CD14-positive monocyte (primary cell): ENCODE data around the gene PCDHA8. TPM values are rescaled to one million over a fixed set of nuclear protein-coding genes. Genes with fewer than 3 reads are reported as not detected.
A peak's percentile ranks its signal among the peaks of the same experiment; 100 is the strongest.

Source experiments
- DNase-seq, 3 donors: peaks; one replicate each; pipeline ENCODE4 v3.0.0-alpha.2; 2011 to 2022
- H2AFZ ChIP-seq: 2 replicates; pipeline ENCODE4 v1.6.0; 2012; ENCODE audit warnings: mild to moderate bottlenecking, low read depth, low read length, inconsistent platforms; ENCODE audit not compliant: insufficient read depth, poor library complexity, severe bottlenecking
- H3K27ac ChIP-seq, 2 donors: 1 replicate in 1 of 2; 2 replicates in 1 of 2; pipeline ENCODE4 v1.5.1; 2012 to 2013; ENCODE audit warnings: low read length in 2 of 2, control low read depth in 1 of 2, inconsistent platforms in 1 of 2, low read depth in 1 of 2, mild to moderate bottlenecking in 1 of 2
- H3K27me3 ChIP-seq, 2 donors: one replicate each; pipeline versions ENCODE4 v1.6.0 to v1.6.1; 2011 to 2013; ENCODE audit warnings: low read length in 2 of 2; ENCODE audit not compliant: control insufficient read depth in 2 of 2, insufficient read depth in 2 of 2
- H3K36me3 ChIP-seq, 2 donors: replicated peaks in 1 of 2; 1 replicate in 1 of 2; 2 replicates in 1 of 2; pipeline versions ENCODE4 v1.5.1 to v1.6.1; 2012 to 2013; ENCODE audit warnings: low read length in 2 of 2, control low read depth in 1 of 2, inconsistent platforms in 1 of 2, mild to moderate bottlenecking in 1 of 2; ENCODE audit not compliant: insufficient read depth in 2 of 2, control insufficient read depth in 1 of 2
- H3K4me1 ChIP-seq, 2 donors: 1 replicate in 1 of 2; 2 replicates in 1 of 2; pipeline versions ENCODE4 v1.5.1 to v1.6.1; 2012 to 2013; ENCODE audit warnings: low read length in 2 of 2, control low read depth in 1 of 2, inconsistent platforms in 1 of 2, mild to moderate bottlenecking in 1 of 2, moderate library complexity in 1 of 2; ENCODE audit not compliant: insufficient read depth in 2 of 2, control insufficient read depth in 1 of 2
- H3K4me2 ChIP-seq: replicated peaks from 2 replicates; pipeline ENCODE3; 2012; ENCODE audit warnings: low read length, moderate library complexity, mild to moderate bottlenecking; ENCODE audit not compliant: poor library complexity, severe bottlenecking; ENCODE audit errors: extremely low read depth
- H3K4me3 ChIP-seq, 3 experiments: fragments of 200-600 bp in 1 of 3; sonication (generic) in 1 of 3; replicated peaks in 1 of 3; 1 replicate in 2 of 3; 2 replicates in 1 of 3; pipeline ENCODE4 v1.5.1; 2011 to 2013; ENCODE audit warnings: low read length in 3 of 3, mild to moderate bottlenecking in 3 of 3, control low read depth in 2 of 3, low read depth in 2 of 3, inconsistent platforms in 1 of 3, moderate library complexity in 1 of 3
- H3K79me2 ChIP-seq: 2 replicates; pipeline ENCODE4 v1.6.0; 2012; ENCODE audit warnings: mild to moderate bottlenecking, control low read depth, inconsistent platforms, low read length, moderate library complexity; ENCODE audit not compliant: insufficient read depth
- H3K9ac ChIP-seq: 2 replicates; pipeline ENCODE4 v1.6.0; 2017; ENCODE audit warnings: low read length, mild to moderate bottlenecking; ENCODE audit not compliant: insufficient read depth, poor library complexity, severe bottlenecking
- H3K9me3 ChIP-seq, 2 donors: replicated peaks in 1 of 2; 1 replicate in 1 of 2; 2 replicates in 1 of 2; pipeline versions ENCODE4 v1.5.1 to v1.6.1; 2012 to 2013; ENCODE audit warnings: low read length in 2 of 2, control low read depth in 1 of 2; ENCODE audit not compliant: control insufficient read depth in 1 of 2, insufficient read depth in 1 of 2
- H4K20me1 ChIP-seq: 2 replicates; pipeline ENCODE4 v1.6.0; 2012; ENCODE audit warnings: mild to moderate bottlenecking, low read length, control low read depth, moderate library complexity; ENCODE audit not compliant: insufficient read depth
- H3K27ac Mint-ChIP-seq, 7 donors: one replicate each; pipeline ENCODE4 v1.8.0; 2020; ENCODE audit warnings: mild to moderate bottlenecking in 7 of 7, mixed read lengths in 7 of 7, moderate library complexity in 6 of 7, inconsistent platforms in 2 of 7
- H3K27me3 Mint-ChIP-seq, 3 donors: one replicate each; pipeline ENCODE4 v1.8.0; 2021 to 2022; ENCODE audit warnings: low read depth in 3 of 3, mild to moderate bottlenecking in 3 of 3, mixed read lengths in 3 of 3, moderate library complexity in 3 of 3, inconsistent platforms in 1 of 3
- H3K36me3 Mint-ChIP-seq, 2 donors: one replicate each; pipeline ENCODE4 v1.8.0; 2020; ENCODE audit warnings: mixed read lengths in 2 of 2, inconsistent platforms in 1 of 2, mild to moderate bottlenecking in 1 of 2
- H3K4me1 Mint-ChIP-seq: one replicate; pipeline ENCODE4 v1.8.0; 2020; ENCODE audit warnings: mild to moderate bottlenecking, mixed read lengths
- H3K4me3 Mint-ChIP-seq, 2 donors: one replicate each; pipeline ENCODE4 v1.8.0; 2020; ENCODE audit warnings: mild to moderate bottlenecking in 2 of 2, mixed read lengths in 2 of 2, moderate library complexity in 1 of 2
- H3K9me3 Mint-ChIP-seq, 7 donors: one replicate each; pipeline ENCODE4 v1.8.0; 2020 to 2022; ENCODE audit warnings: mixed read lengths in 7 of 7, mild to moderate bottlenecking in 6 of 7, moderate library complexity in 6 of 7, inconsistent platforms in 2 of 7
- CTCF ChIP-seq: fragments of 200-600 bp; IDR thresholded peaks from one replicate; pipeline ENCODE4 v1.8.0; 2022; ENCODE audit warnings: antibody characterized with exemption, mild to moderate bottlenecking
- WGBS: methylation state at CpG from one replicate; pipeline ENCODE4 v1.1.5; 2013; ENCODE audit warnings: missing lambda C conversion rate; ENCODE audit not compliant: insufficient coverage; 5-methylcytosine and 5-hydroxymethylcytosine counted together
- intact Hi-C, 2 donors: fragments of 100-400 bp; cut with micrococcal nuclease; formaldehyde crosslinking; loops; one replicate each; pipeline versions ENCODE4 v1.15.0 to v1.15.1; 2023
- polyA plus RNA-seq, 3 donors: library from polyadenylated mRNA; depleted of rRNA in 1 of 3; unstranded in 2 of 3; stranded (reverse) in 1 of 3; fragments of 300-500 nt in 2 of 3; fragments of >200 nt in 1 of 3; fragmentation: Illumina TruSeq in 2 of 3; gene quantifications; 1 replicate in 2 of 3; 2 replicates in 1 of 3; pipeline ENCODE4 v1.2.3, GENCODE V29; 2012 to 2021

PCDHA8 gene
- polyA plus RNA-seq, 3 donors = not detected

GRCh38 chr5:140835622-140836510 is 5.1 kb upstream of the PCDHA8 start:
- intact Hi-C loops = no loop called here
- Mint-ChIP-seq H3K9me3 (peaks cover 24 to 48% (median 36%) of the 10 kb centered on the region in 7 donors), H3K36me3 (peaks cover 0 to 7% of the 10 kb centered on the region in 2 donors), H3K4me1 (no peaks in the 10 kb centered on the region), H3K27ac (no peak overlapping the region), H3K4me3 (peak overlapping the region in 1 of 2 donors; percentile 46), H3K27me3 (peaks cover 8 to 24% (median 18%) of the 10 kb centered on the region in 3 donors)
- no peak for DNase-seq
- Histone ChIP-seq H3K4me3 (no peak overlapping the region), H2AFZ (no peak overlapping the region), H3K9ac (no peak overlapping the region), H3K27ac (no peak overlapping the region), H3K79me2 (no peaks in the 10 kb centered on the region), H4K20me1 (no peaks in the 10 kb centered on the region), H3K9me3 (peaks cover 26 to 53% of the 10 kb centered on the region in 2 donors), H3K4me2 (no peak overlapping the region), H3K4me1 (no peaks in the 10 kb centered on the region), H3K27me3 (peaks cover 0 to 13% of the 10 kb centered on the region in 2 donors), H3K36me3 (no peaks in the 10 kb centered on the region)
- 43% methylated on average over 103 of the region's 103 CpGs for WGBS
- TF ChIP-seq CTCF = no peak

GRCh38 chr5:140842798-140843733 is 2.1 kb downstream of the PCDHA8 start:
- TF ChIP-seq CTCF = no peak

More at GRCh38 chr5:140842798-140843733, 2.1 kb downstream of the PCDHA8 start:
- no peaks in the 10 kb centered on the region for H3K4me1 ChIP-seq
- H2AFZ ChIP-seq = no peak overlapping the region
- no peak overlapping the region for H3K27ac ChIP-seq
- peaks cover 31 to 54% of the 10 kb centered on the region in 2 donors for H3K9me3 ChIP-seq
- H3K36me3 ChIP-seq = no peaks in the 10 kb centered on the region
- Mint-ChIP-seq H3K36me3 (no peaks in the 10 kb centered on the region), H3K9me3 (peaks cover 24 to 49% (median 32%) of the 10 kb centered on the region in 7 donors), H3K27me3 (peaks cover 4 to 20% (median 7%) of the 10 kb centered on the region in 3 donors), H3K4me3 (peak overlapping the region in 1 of 2 donors; percentile 7), H3K4me1 (no peaks in the 10 kb centered on the region), H3K27ac (no peak overlapping the region)
- H3K4me2 ChIP-seq = no peak overlapping the region
- no peak for DNase-seq
- 49% methylated on average over 84 of the region's 87 CpGs for WGBS
- intact Hi-C loops = no loop called here
- peaks cover 0 to 3% of the 10 kb centered on the region in 2 donors for H3K27me3 ChIP-seq
- H3K9ac ChIP-seq = no peak overlapping the region
- no peak overlapping the region for H3K4me3 ChIP-seq
- H3K79me2 ChIP-seq = no peaks in the 10 kb centered on the region
- H4K20me1 ChIP-seq = no peaks in the 10 kb centered on the region
